ENCODE measurements around the gene ROR1. TPM values are rescaled to one million over a fixed set of nuclear protein-coding genes. Genes with fewer than 3 reads are reported as not detected.

Gene ROR1
- total and polyA plus RNA-seq, 3 experiments from 2014 or later = not detected

GRCh38 chr1:63855942-63856341 is 82.1 kb downstream of the ROR1 start:
- no peak for DNase-seq
- Mint-ChIP-seq H3K9me3 (peaks cover 8 to 14% (median 10%) of the 10 kb centered on the region in 5 donors), H3K4me1 (no peaks in the 10 kb centered on the region), H3K4me3 (no peak overlapping the region), H3K36me3 (no peaks in the 10 kb centered on the region), H3K27ac (no peak overlapping the region), H3K27me3 (peaks cover 0 to 1% of the 10 kb centered on the region in 2 donors)
- Histone ChIP-seq H3K27ac (ENCODE audit: low read depth, low read length) (no peak overlapping the region), H3K4me3 (ENCODE audit: low read length) (no peak overlapping the region), H3K9me3 (ENCODE audit: low read length) (no peaks in the 10 kb centered on the region), H3K4me1 (ENCODE audit: insufficient read depth, low read length) (no peaks in the 10 kb centered on the region), H3K27me3 (ENCODE audit: insufficient read depth, low read length, poor library complexity, severe bottlenecking) (no peaks in the 10 kb centered on the region), H3K36me3 (ENCODE audit: insufficient read depth, low read length) (no peaks in the 10 kb centered on the region)
- CTCF ChIA-PET = no interaction called here
- POLR2A ChIA-PET = no interaction called here

- no peaks in the 10 kb centered on the region for H3K27me3 ChIP-seq (ENCODE audit: insufficient read depth, low read length, poor library complexity, severe bottlenecking)
- ChIA-PET CTCF (no interaction called here), POLR2A (no interaction called here)
- Mint-ChIP-seq H3K27ac (no peak overlapping the region), H3K4me3 (no peak overlapping the region), H3K9me3 (peaks cover 8 to 14% (median 10%) of the 10 kb centered on the region in 5 donors), H3K36me3 (no peaks in the 10 kb centered on the region), H3K27me3 (peaks cover 0 to 1% of the 10 kb centered on the region in 2 donors), H3K4me1 (no peaks in the 10 kb centered on the region)
- no peaks in the 10 kb centered on the region for H3K4me1 ChIP-seq (ENCODE audit: insufficient read depth, low read length)
- no peaks in the 10 kb centered on the region for H3K36me3 ChIP-seq (ENCODE audit: insufficient read depth, low read length)
- no peak overlapping the region for H3K4me3 ChIP-seq (ENCODE audit: low read length)
- DNase-seq = no peak
- no peaks in the 10 kb centered on the region for H3K9me3 ChIP-seq (ENCODE audit: low read length)
- no peak overlapping the region for H3K27ac ChIP-seq (ENCODE audit: low read depth, low read length)
Measured at GRCh38 chr1:63856924-63857323, 83.1 kb downstream of the ROR1 start.

- Histone ChIP-seq H3K27ac (ENCODE audit: low read depth, low read length) (no peak overlapping the region), H3K9me3 (ENCODE audit: low read length) (no peaks in the 10 kb centered on the region), H3K4me3 (ENCODE audit: low read length) (no peak overlapping the region), H3K27me3 (ENCODE audit: insufficient read depth, low read length, poor library complexity, severe bottlenecking) (no peaks in the 10 kb centered on the region), H3K36me3 (ENCODE audit: insufficient read depth, low read length) (no peaks in the 10 kb centered on the region), H3K4me1 (ENCODE audit: insufficient read depth, low read length) (no peaks in the 10 kb centered on the region)
- no peak overlapping the region for H3K27ac Mint-ChIP-seq
- no peaks in the 10 kb centered on the region for H3K4me1 Mint-ChIP-seq
- no peak overlapping the region for H3K4me3 Mint-ChIP-seq
- ChIA-PET CTCF (no interaction called here), POLR2A (no interaction called here)
- peaks cover 0 to 1% of the 10 kb centered on the region in 2 donors for H3K27me3 Mint-ChIP-seq
- H3K9me3 Mint-ChIP-seq = peaks cover 8 to 14% (median 10%) of the 10 kb centered on the region in 5 donors
- no peak for DNase-seq
- no peaks in the 10 kb centered on the region for H3K36me3 Mint-ChIP-seq
Measured at GRCh38 chr1:63857478-63857877, 83.7 kb downstream of the ROR1 start.

GRCh38 chr1:63858153-63858552 is 84.3 kb downstream of the ROR1 start:
- H3K36me3 ChIP-seq (ENCODE audit: insufficient read depth, low read length) = no peaks in the 10 kb centered on the region
- DNase-seq = no peak
- Mint-ChIP-seq H3K4me1 (no peaks in the 10 kb centered on the region), H3K27me3 (peaks cover 0 to 1% of the 10 kb centered on the region in 2 donors), H3K27ac (no peak overlapping the region), H3K4me3 (no peak overlapping the region), H3K9me3 (peaks cover 8 to 14% (median 10%) of the 10 kb centered on the region in 5 donors), H3K36me3 (no peaks in the 10 kb centered on the region)
- no peak overlapping the region for H3K27ac ChIP-seq (ENCODE audit: low read depth, low read length)
- H3K4me3 ChIP-seq (ENCODE audit: low read length) = no peak overlapping the region
- H3K4me1 ChIP-seq (ENCODE audit: insufficient read depth, low read length) = no peaks in the 10 kb centered on the region
- H3K27me3 ChIP-seq (ENCODE audit: insufficient read depth, low read length, poor library complexity, severe bottlenecking) = no peaks in the 10 kb centered on the region
- ChIA-PET CTCF (no interaction called here), POLR2A (no interaction called here)
- H3K9me3 ChIP-seq (ENCODE audit: low read length) = no peaks in the 10 kb centered on the region

- Histone ChIP-seq H3K36me3 (ENCODE audit: insufficient read depth, low read length) (no peaks in the 10 kb centered on the region), H3K27ac (ENCODE audit: low read depth, low read length) (no peak overlapping the region), H3K4me3 (ENCODE audit: low read length) (no peak overlapping the region), H3K27me3 (ENCODE audit: insufficient read depth, low read length, poor library complexity, severe bottlenecking) (no peaks in the 10 kb centered on the region), H3K9me3 (ENCODE audit: low read length) (no peaks in the 10 kb centered on the region), H3K4me1 (ENCODE audit: insufficient read depth, low read length) (no peaks in the 10 kb centered on the region)
- Mint-ChIP-seq H3K4me1 (no peaks in the 10 kb centered on the region), H3K36me3 (no peaks in the 10 kb centered on the region), H3K9me3 (peaks cover 8 to 14% (median 10%) of the 10 kb centered on the region in 5 donors), H3K27ac (no peak overlapping the region), H3K4me3 (no peak overlapping the region), H3K27me3 (peaks cover 0 to 1% of the 10 kb centered on the region in 2 donors)
- CTCF ChIA-PET = no interaction called here
- POLR2A ChIA-PET = no interaction called here
- no peak for DNase-seq
Measured at GRCh38 chr1:63859480-63860275, 85.9 kb downstream of the ROR1 start.

- no peak overlapping the region for H3K27ac ChIP-seq (ENCODE audit: low read depth, low read length)
- H3K9me3 ChIP-seq (ENCODE audit: low read length) = no peaks in the 10 kb centered on the region
- H3K4me3 ChIP-seq (ENCODE audit: low read length) = no peak overlapping the region
- no peaks in the 10 kb centered on the region for H3K36me3 Mint-ChIP-seq
- peaks cover 0 to 1% of the 10 kb centered on the region in 2 donors for H3K27me3 Mint-ChIP-seq
- no peak overlapping the region for H3K27ac Mint-ChIP-seq
- H3K4me1 Mint-ChIP-seq = no peaks in the 10 kb centered on the region
- H3K4me1 ChIP-seq (ENCODE audit: insufficient read depth, low read length) = no peaks in the 10 kb centered on the region
- peaks cover 4 to 7% (median 7%) of the 10 kb centered on the region in 5 donors for H3K9me3 Mint-ChIP-seq
- DNase-seq = no peak
- POLR2A ChIA-PET = no interaction called here
- no peak overlapping the region for H3K4me3 Mint-ChIP-seq
- H3K27me3 ChIP-seq (ENCODE audit: insufficient read depth, low read length, poor library complexity, severe bottlenecking) = no peaks in the 10 kb centered on the region
- H3K36me3 ChIP-seq (ENCODE audit: insufficient read depth, low read length) = no peaks in the 10 kb centered on the region
- CTCF ChIA-PET = no interaction called here
Measured at GRCh38 chr1:63861052-63861691, 87.4 kb downstream of the ROR1 start.

GRCh38 chr1:63863145-63863544 is 89.3 kb downstream of the ROR1 start:
- ChIA-PET POLR2A (no interaction called here), CTCF (no interaction called here)
- no peaks in the 10 kb centered on the region for H3K4me1 ChIP-seq (ENCODE audit: insufficient read depth, low read length)
- no peaks in the 10 kb centered on the region for H3K36me3 ChIP-seq (ENCODE audit: insufficient read depth, low read length)
- H3K9me3 ChIP-seq (ENCODE audit: low read length) = no peaks in the 10 kb centered on the region
- no peaks in the 10 kb centered on the region for H3K36me3 Mint-ChIP-seq
- H3K27ac ChIP-seq (ENCODE audit: low read depth, low read length) = no peak overlapping the region
- H3K4me1 Mint-ChIP-seq = no peaks in the 10 kb centered on the region
- no peak overlapping the region for H3K4me3 ChIP-seq (ENCODE audit: low read length)
- no peak for DNase-seq
- H3K27me3 Mint-ChIP-seq = peaks cover 0 to 1% of the 10 kb centered on the region in 2 donors
- H3K9me3 Mint-ChIP-seq = peaks cover 0 to 3% (median 0%) of the 10 kb centered on the region in 5 donors
- no peak overlapping the region for H3K4me3 Mint-ChIP-seq
- H3K27me3 ChIP-seq (ENCODE audit: insufficient read depth, low read length, poor library complexity, severe bottlenecking) = no peaks in the 10 kb centered on the region
- H3K27ac Mint-ChIP-seq = no peak overlapping the region

GRCh38 chr1:63864224-63864641 is 90.4 kb downstream of the ROR1 start:
- CTCF ChIA-PET = no interaction called here
- H3K4me1 Mint-ChIP-seq = no peaks in the 10 kb centered on the region
- H3K4me3 ChIP-seq (ENCODE audit: low read length) = no peak overlapping the region
- no peaks in the 10 kb centered on the region for H3K27me3 ChIP-seq (ENCODE audit: insufficient read depth, low read length, poor library complexity, severe bottlenecking)
- DNase-seq = no peak
- no peak overlapping the region for H3K4me3 Mint-ChIP-seq
- H3K9me3 Mint-ChIP-seq = peaks cover 0 to 3% (median 0%) of the 10 kb centered on the region in 5 donors
- peaks cover 0 to 1% of the 10 kb centered on the region in 2 donors for H3K27me3 Mint-ChIP-seq
- no peaks in the 10 kb centered on the region for H3K4me1 ChIP-seq (ENCODE audit: insufficient read depth, low read length)
- no peaks in the 10 kb centered on the region for H3K9me3 ChIP-seq (ENCODE audit: low read length)
- H3K36me3 Mint-ChIP-seq = no peaks in the 10 kb centered on the region
- no peak overlapping the region for H3K27ac ChIP-seq (ENCODE audit: low read depth, low read length)
- H3K27ac Mint-ChIP-seq = no peak overlapping the region
- H3K36me3 ChIP-seq (ENCODE audit: insufficient read depth, low read length) = no peaks in the 10 kb centered on the region
- POLR2A ChIA-PET = no interaction called here

Measured in CD8-positive, alpha-beta memory T cell (primary cell).